ENCODE data around the gene GJA5. TPM values are rescaled to one million over a fixed set of nuclear protein-coding genes. Genes with fewer than 3 reads are reported as not detected.

The GJA5 gene
- total and polyA plus RNA-seq, 2 donors (not counting 3 experiments of a cell fraction or from before 2014, with no cell fraction given): 0.55 to 5.9 TPM

DNA sequence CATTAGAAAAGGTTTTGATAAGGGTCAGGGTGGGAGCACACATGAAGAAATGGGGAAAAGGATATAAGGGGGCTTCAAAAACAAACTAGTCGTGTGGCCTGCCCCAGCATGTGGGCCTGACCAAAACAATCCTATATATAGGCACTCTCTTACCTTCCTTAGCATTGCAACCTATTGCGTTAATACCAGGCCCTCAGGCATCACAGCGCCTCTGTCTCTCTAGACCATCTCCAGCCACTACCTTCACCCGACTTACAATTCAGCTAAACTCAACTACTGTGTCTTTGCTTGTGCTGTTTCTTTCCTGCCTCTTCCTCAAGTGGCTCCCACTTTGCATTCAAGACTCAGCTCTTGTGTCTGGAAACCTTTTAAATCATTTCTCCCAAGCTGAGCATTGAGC, 47.0 kb upstream of the GJA5 start:
- dilution Hi-C loops (cut with MboI; ENCODE audit: extremely low pct_ligation_motif_present, low sequenced_read_pairs) (no loop called here), intact Hi-C loops (cut with micrococcal nuclease) (loop anchor here (5.0 kb wide), 1 partner anchor 75 kb away; no protein-coding TSS in a partner anchor)
- H3K9ac ChIP-seq (replicated peaks; ENCODE audit: extremely low read depth, insufficient read depth, low read length): no peak overlapping the region
- TF ChIP-seq JUN (IDR thresholded peaks at IDR 0.05; ENCODE audit: borderline replicate concordance, insufficient read depth, insufficient read length, low read depth) (no peak), CTCF (IDR thresholded peaks at IDR 0.05; ENCODE audit: extremely low read depth in 1 of 2, insufficient read depth in 1 of 2, low read depth in 1 of 2, low read length in 2 of 2) (no peak), EZH2 (IDR thresholded peaks at IDR 0.05; ENCODE audit: borderline replicate concordance, low read depth, low read length, severe bottlenecking) (no peak), POLR2A (IDR thresholded peaks at IDR 0.05; ENCODE audit: low read depth, low read length) (no peak), GATA2 (IDR thresholded peaks at IDR 0.05; ENCODE audit: insufficient read depth, insufficient read length, low read depth, low read length) (no peak), POLR2AphosphoS5 (IDR thresholded peaks at IDR 0.05; ENCODE audit: insufficient read depth, low read depth, low read length) (no peak), MAX (IDR thresholded peaks at IDR 0.05; ENCODE audit: insufficient read depth, insufficient read length) (no peak), MYC (IDR thresholded peaks at IDR 0.05; ENCODE audit: low read depth, low read length) (no peak), FOS (IDR thresholded peaks at IDR 0.05; ENCODE audit: borderline replicate concordance, insufficient read depth, low read length) (no peak)
- no peak overlapping the region for H3K27ac ChIP-seq (ENCODE audit: insufficient read depth, low read depth, low read length)
- no peaks in the 10 kb centered on the region for H3K27me3 ChIP-seq (ENCODE audit: control insufficient read depth in 2 of 2, insufficient read depth in 2 of 2, low read length in 2 of 2)
- FAIRE-seq: no peak
- BruUV-seq (replicated peaks): no TSS peak
- H3K36me3 ChIP-seq (ENCODE audit: control insufficient read depth in 2 of 2, extremely low read depth in 1 of 2, insufficient read depth in 2 of 2, low read length in 2 of 2): no peaks in the 10 kb centered on the region
- H2AFZ ChIP-seq (ENCODE audit: low read depth, low read length): no peak overlapping the region
- peaks cover 11% of the 10 kb centered on the region for H3K4me1 ChIP-seq (ENCODE audit: control insufficient read depth, extremely low read depth, insufficient read depth, low read length)
- no peak overlapping the region for H3K4me2 ChIP-seq (ENCODE audit: insufficient read depth, low read length)
- no peak for DNase-seq (ENCODE audit: low read depth, low spot score)
- no peaks in the 10 kb centered on the region for H3K9me3 ChIP-seq (replicated peaks; ENCODE audit: control insufficient read depth, insufficient read depth, low read length)
- POLR2A ChIA-PET: no interaction called here
- H4K20me1 ChIP-seq (replicated peaks; ENCODE audit: control insufficient read depth, extremely low read depth, insufficient read depth, low read length): no peaks in the 10 kb centered on the region
- H3K79me2 ChIP-seq (ENCODE audit: control insufficient read depth, insufficient read depth, low read length): no peaks in the 10 kb centered on the region
- no peak overlapping the region for H3K4me3 ChIP-seq (replicated peaks in 1 of 3; ENCODE audit: insufficient read depth in 1 of 3, low read depth in 1 of 3, low read length in 3 of 3)
- CTCF ChIA-PET: no interaction called here
- no peaks in the 10 kb centered on the region for H3K9me1 ChIP-seq (replicated peaks; ENCODE audit: control insufficient read depth, extremely low read depth, insufficient read depth, low read length)
